K562 (cell line): Measurements from ENCODE around the gene NEURL4. TPM values are rescaled to one million over a fixed set of nuclear protein-coding genes. Genes with fewer than 3 reads are reported as not detected.

Experiments
- ATF7 ChIP-seq: fragments of 450-650 bp; IDR thresholded peaks from 2 replicates; pipeline ENCODE4 v1.7.1; 2014; ENCODE audit warnings: mild to moderate bottlenecking, moderate library complexity
- E2F3 ChIP-seq: fragments of 250-450 bp; sonication (Bioruptor Pico); IDR thresholded peaks from 2 replicates; pipeline ENCODE4 v1.4.0; 2020; ENCODE audit warnings: mild to moderate bottlenecking
- NR4A1 ChIP-seq, 2 experiments: fragments of 250-450 bp in 1 of 2; fragments of 450-650 bp in 1 of 2; sonication (Bioruptor Pico) in 1 of 2; IDR thresholded peaks; 2 replicates each; pipeline versions ENCODE4 v1.4.0 to v1.6.1; 2016 to 2020; ENCODE audit warnings: mild to moderate bottlenecking in 2 of 2, missing compliant biosample characterization in 1 of 2, missing genetic modification characterization in 1 of 2, moderate library complexity in 1 of 2
- POLR2G ChIP-seq: fragments of 200-400 bp; formaldehyde crosslinking; IDR thresholded peaks from 2 replicates; pipeline ENCODE4 v1.6.1; 2017; ENCODE audit warnings: low read depth, mild to moderate bottlenecking, antibody characterized with exemption, low read length, moderate library complexity
- REST ChIP-seq, 2 experiments: fragments of 450-650 bp; formaldehyde crosslinking in 1 of 2; IDR thresholded peaks; 2 replicates each; pipeline versions ENCODE4 v1.4.0 to v1.6.1; 2014 to 2020; ENCODE audit warnings: mild to moderate bottlenecking in 2 of 2, borderline replicate concordance in 1 of 2, low read depth in 1 of 2
- RFX1 ChIP-seq: fragments of 450-650 bp; IDR thresholded peaks from 2 replicates; pipeline ENCODE4 v1.6.1; 2016; ENCODE audit warnings: mild to moderate bottlenecking, moderate library complexity
- XRCC3 ChIP-seq: fragments of 450-650 bp; IDR thresholded peaks from 2 replicates; pipeline ENCODE4 v1.6.1; 2017; ENCODE audit warnings: mild to moderate bottlenecking, moderate library complexity
- polyA plus RNA-seq, 8 experiments: library from polyadenylated mRNA; depleted of rRNA in 4 of 8; stranded (reverse) in 5 of 8; unstranded in 3 of 8; fragments of >200 nt; fragmentation: Nextera tagmentation in 2 of 8; fragmentation: Illumina TruSeq in 1 of 8; extraction: Ambion mirVana in 2 of 8; extraction: Trizol in 1 of 8; gene quantifications; 2 replicates each; pipeline versions ENCODE4 v1.2.1 to v1.2.3, GENCODE V29; 2011 to 2014; ENCODE audit warnings: inconsistent platforms in 1 of 8, missing spikeins in 1 of 8
- total RNA-seq, 7 experiments: library from RNA; depleted of rRNA in 6 of 7; stranded (reverse); fragments of >200 nt in 6 of 7; fragmentation: Illumina TruSeq in 2 of 7; extraction: Trizol in 2 of 7; gene quantifications; 2 replicates each; pipeline versions ENCODE4 v1.2.1 to v1.2.3, GENCODE V29; 2011 to 2021; ENCODE audit warnings: low replicate concordance in 1 of 7
- TF ChIP-seq, protein P1 (sequence below): sonication (generic); formaldehyde crosslinking; IDR thresholded peaks from 2 replicates; pipeline ENCODE4 v1.8.0; 2022; ENCODE audit warnings: mild to moderate bottlenecking, missing genetic modification reagents

Gene NEURL4
- total and polyA plus RNA-seq, 9 of the 15 experiments (the other 6 are each of a cell fraction or from before 2014, with no cell fraction given), result 0.08 to 37.4 (median 11.5) TPM

DNA sequence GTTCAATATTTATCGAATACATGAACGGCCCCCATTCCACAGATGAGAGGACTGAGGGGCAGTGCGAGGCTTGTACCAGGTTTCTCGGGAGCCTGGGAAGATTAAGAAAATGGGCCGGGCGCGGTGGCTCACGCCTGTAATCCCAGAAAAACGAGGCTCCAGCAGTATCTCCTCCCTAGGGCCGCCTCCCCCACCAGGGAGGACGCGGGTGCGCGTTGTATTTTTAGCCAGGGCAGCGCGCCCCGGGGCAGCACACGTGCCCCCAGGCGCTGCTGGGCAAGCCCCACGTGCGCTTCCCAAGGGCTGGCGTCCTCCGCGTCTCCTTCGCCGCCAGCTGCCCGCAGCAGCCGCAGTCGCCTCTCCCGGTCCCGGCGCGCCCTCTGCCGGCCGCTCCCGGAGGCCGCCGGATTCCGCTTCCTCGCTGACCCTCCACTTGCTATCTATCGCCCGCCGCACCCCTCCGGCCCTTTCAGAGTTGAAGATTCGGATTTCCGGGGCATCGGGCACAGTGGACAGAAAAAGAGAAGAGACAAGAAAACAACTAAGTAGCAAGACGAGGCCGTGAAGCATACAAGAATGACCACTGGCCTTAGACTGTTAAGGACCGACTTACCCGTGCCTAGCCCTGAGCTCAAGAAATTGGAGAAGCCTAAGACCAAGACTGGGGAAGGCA is 32.8 kb downstream of the NEURL4 start (continued):
- peak; percentile 88 for TF ChIP-seq REST (IDR thresholded peaks at IDR 0.05; ENCODE audit: borderline replicate concordance)
- no peak for TF ChIP-seq REST (CRISPR knock-in tag; IDR thresholded peaks at IDR 0.05; ENCODE audit: low read depth)
- TF ChIP-seq E2F3 (CRISPR knock-in tag), result no peak
- no peak for TF ChIP-seq NR4A1 (CRISPR knock-in tag; IDR thresholded peaks at IDR 0.05)
- TF ChIP-seq NR4A1 (tag; IDR thresholded peaks at IDR 0.05), result 0 out of 2 replicates have a peak, but pooled peaks have one; percentile 55
- peak; percentile 51; the same call in 1 of the 2 replicates for TF ChIP-seq POLR2G
- no peak for TF ChIP-seq RFX1
- no peak for TF ChIP-seq XRCC3
- TF ChIP-seq, protein P1, sequence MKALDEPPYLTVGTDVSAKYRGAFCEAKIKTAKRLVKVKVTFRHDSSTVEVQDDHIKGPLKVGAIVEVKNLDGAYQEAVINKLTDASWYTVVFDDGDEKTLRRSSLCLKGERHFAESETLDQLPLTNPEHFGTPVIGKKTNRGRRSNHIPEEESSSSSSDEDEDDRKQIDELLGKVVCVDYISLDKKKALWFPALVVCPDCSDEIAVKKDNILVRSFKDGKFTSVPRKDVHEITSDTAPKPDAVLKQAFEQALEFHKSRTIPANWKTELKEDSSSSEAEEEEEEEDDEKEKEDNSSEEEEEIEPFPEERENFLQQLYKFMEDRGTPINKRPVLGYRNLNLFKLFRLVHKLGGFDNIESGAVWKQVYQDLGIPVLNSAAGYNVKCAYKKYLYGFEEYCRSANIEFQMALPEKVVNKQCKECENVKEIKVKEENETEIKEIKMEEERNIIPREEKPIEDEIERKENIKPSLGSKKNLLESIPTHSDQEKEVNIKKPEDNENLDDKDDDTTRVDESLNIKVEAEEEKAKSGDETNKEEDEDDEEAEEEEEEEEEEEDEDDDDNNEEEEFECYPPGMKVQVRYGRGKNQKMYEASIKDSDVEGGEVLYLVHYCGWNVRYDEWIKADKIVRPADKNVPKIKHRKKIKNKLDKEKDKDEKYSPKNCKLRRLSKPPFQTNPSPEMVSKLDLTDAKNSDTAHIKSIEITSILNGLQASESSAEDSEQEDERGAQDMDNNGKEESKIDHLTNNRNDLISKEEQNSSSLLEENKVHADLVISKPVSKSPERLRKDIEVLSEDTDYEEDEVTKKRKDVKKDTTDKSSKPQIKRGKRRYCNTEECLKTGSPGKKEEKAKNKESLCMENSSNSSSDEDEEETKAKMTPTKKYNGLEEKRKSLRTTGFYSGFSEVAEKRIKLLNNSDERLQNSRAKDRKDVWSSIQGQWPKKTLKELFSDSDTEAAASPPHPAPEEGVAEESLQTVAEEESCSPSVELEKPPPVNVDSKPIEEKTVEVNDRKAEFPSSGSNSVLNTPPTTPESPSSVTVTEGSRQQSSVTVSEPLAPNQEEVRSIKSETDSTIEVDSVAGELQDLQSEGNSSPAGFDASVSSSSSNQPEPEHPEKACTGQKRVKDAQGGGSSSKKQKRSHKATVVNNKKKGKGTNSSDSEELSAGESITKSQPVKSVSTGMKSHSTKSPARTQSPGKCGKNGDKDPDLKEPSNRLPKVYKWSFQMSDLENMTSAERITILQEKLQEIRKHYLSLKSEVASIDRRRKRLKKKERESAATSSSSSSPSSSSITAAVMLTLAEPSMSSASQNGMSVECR (CRISPR knock-in tag), result peak; percentile 71; the same call in 1 of the 2 replicates
- peak; percentile 17; the same call in 1 of the 2 replicates for TF ChIP-seq ATF7
